GM21526 (cell line): ENCODE results near the gene HES5.
A peak's percentile ranks its signal among the peaks of the same experiment; 100 is the strongest.

Experiments
- ATAC-seq: cut with Tn5 transposase; IDR thresholded peaks from one replicate; pipeline ENCODE4 v1.9.1; 2021; ENCODE audit warnings: moderate library complexity; ENCODE audit not compliant: unreplicated experiment, low FRiP score

Gene HES5

DNA sequence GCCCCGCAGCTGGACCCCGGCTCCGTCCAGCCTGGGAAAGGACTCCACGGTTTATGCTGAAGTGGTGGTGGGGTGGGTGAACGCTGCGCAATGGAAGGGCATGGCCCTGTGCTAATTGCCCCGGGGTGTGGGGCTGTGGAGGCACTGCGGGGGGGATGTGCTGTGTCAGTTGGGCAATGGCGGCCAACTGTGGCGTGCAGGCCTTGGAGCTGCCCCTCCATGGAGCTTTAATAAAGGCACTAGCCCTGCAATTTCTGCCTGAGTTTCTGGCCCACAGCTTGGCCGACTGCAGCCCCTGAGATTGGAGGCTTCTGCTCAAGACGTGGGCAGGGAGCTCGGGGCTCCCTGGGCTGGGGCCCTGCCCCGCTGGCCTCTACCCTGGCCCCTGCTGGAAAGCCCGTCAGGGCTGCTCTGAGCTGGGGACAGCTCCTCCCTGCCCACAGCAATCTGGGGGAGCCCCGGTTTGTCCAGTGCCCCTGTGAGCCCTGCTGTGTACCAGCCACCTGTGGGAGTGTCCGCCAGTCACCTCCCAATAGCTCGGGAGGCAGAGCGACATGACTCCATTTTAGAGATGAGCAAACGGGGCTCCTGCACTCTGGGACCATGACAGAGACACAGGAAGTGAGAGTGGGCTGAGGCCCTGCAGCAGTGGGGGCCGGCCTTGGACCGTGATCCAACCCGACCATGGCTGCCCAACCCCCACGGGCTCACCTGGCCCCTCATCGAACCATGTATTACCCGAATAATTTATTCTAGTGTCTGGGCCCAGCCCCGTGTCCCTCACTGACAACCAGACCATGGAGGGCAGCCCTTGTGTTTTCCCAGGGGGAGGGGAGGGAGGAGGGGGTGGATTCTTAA, 17.4 kb upstream of the HES5 start:
- no peak for ATAC-seq

DNA sequence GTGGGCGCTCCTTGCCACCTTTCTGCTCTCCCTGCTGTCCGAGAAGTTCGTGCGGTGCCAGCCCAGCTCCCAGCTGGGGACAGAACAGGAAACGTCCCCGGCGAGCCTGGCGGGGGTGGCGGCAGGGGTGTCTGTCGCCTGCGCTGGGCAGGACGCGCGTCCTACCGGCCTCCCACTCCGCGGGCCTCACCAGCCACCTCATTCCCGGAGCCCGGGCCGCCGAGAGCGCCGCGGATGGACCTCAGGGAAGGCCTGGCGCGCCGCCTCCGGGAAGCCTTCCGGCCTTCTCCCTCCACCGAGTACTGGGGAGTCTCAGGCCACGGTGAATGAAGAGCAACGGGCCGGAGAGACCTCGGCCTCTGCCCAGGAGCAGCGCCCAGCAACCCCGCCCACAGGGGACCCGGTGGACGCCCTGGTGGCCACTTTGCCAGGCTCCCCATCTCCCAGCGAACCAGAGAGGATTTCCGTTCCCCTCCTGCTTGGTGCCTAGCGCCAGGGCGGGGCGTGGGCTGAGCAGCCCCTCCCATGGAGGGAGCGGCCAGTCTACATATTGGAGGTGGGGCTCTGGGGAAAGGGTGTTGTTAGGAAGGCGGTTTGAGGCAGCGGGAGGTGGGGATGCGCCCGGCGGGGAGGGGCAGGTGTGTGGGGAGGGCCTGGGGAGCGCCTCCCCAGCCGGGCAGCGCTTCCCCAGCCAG, 16.6 kb upstream of the HES5 start:
- ATAC-seq = peak; percentile 22

DNA sequence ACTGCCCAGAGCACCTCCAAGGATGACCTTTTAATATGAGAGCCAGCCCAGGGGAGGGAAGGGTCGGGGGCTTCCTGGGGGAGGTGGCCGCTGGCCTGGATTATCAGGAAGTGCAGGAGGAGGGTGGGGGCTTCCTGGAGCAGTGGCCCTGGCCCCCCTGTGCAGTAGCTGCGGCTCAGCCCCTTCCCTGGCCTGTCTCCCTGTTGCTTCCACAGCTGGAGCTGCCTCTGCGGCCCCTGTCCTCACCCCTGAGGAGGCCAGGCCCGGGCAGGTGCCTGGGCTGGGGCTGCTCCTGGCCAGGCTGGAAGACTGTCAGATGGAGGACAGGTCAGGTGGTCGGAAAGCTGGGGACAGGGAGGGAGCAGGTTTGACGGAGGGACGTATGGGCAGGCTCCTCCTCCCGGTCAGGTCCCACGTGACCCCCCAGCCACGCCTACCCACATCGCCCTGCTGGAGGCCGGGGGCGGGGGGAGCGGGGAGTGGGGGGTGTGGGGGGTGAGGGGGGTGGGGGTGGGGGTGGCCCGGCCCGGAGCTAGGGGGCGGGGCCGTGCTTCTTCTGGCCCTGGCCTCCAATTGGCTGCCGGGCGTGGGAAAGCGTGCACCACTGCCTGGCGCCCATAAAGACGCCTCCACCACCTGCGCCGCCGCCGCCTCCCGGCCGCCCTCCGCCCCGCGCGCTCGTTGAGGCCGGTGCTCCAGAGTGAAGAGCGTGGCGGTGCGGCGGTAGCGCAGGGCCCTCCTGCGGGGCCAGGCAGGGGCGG, 15.9 kb upstream of the HES5 start:
- ATAC-seq = peak; percentile 32

DNA sequence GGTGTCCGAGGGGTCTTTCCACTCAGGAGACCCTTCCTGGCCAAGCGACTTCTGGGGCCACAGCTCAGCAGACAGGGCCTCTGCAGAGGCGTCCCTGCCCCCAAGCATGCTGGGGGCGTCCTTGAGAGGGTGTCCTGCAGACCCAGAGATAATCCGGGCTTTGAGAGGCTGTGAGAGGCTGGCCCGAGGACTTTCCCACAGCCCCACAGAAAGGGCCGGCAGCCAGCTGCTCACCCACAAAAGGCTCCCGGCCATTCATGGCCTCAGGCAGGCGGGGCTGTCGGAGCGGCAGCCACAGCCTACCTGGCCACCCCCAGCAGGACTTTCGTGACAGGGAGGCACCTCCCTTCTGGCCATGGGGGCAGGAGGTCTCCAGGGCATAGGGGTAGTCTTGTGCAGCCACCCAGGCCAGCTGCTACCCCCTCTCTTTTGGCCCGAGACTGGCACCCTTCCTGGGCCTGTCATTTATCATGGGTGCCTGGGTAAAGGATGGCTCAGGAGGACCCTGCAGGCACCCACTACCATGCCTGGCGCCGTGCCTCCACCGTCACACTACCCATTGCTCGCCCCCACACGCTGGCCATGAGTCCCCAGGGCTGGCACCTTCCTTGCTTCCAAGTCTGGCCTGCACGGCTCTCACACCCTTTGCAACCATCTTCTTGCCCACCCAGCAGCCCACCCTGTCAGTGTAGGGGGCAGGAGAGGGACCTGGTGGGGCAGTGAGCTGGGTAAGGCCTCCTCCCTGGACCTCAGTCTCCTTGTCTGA, 15.0 kb upstream of the HES5 start:
- ATAC-seq = no peak

DNA sequence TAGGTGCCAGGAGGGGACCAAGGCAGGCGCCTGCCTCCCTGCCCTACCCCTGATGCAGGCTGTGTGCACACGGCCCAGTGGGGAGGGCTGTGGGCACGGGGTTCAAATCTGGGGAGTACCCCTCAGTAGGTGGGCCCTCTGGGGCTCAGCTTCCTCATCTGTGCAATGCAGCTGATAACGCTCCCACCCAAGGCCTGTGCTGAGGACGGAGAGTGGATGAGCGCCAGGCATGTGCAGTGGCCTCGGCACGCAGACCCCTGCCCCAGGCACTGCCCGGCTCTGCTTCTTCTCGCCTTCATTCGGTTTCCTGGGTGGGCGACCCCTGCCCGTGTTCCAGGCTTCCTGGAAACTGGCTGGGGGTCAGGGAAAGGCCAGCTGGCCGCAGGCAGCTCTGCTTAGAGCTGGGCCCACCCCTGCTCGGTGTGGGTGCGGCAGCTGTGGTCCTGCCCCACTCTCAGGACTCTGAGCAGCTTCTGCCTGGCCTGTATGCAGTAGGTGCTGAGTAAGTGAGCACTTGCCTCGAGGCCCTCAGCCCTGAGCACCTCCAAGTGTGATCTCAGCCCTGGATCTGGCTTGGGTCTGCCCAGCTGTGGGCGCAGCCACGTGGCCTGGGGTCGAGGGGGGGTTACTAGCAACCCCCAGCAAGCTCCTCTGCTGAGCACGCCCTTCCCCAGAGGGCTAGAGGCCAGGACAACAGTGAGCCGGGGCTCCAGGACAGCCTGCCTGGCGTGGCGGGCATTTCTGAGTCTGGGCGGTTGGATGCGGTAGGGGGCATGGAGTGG, 14.2 kb upstream of the HES5 start:
- ATAC-seq = no peak

DNA sequence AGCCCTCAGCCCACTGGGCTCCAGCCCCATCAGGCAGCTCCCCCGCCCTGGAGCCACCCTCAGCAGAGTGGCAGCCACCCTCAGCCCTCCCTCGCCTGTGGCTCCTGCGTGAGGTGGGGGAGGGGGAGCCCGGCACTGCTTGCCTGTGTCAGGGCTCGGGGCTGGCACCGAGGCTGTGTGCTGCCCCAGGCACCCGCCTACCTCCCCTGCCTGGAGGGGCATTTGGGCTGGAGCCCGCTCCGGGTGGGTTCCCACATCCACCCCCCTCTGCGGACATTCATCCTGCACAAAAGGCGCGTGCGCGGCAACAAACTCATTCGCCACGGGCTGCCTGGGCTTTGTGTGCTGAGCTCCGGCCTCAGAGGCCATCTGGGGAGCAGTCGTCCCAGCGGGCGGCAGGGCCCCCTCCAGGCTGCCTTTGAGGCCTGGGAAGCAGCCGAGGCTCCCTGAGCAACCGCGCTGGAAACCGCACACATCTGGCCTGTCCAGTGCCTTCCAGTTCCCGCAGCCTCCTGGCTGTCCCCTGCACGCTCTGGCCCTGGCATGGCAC, 13.6 kb upstream of the HES5 start:
- ATAC-seq = no peak

DNA sequence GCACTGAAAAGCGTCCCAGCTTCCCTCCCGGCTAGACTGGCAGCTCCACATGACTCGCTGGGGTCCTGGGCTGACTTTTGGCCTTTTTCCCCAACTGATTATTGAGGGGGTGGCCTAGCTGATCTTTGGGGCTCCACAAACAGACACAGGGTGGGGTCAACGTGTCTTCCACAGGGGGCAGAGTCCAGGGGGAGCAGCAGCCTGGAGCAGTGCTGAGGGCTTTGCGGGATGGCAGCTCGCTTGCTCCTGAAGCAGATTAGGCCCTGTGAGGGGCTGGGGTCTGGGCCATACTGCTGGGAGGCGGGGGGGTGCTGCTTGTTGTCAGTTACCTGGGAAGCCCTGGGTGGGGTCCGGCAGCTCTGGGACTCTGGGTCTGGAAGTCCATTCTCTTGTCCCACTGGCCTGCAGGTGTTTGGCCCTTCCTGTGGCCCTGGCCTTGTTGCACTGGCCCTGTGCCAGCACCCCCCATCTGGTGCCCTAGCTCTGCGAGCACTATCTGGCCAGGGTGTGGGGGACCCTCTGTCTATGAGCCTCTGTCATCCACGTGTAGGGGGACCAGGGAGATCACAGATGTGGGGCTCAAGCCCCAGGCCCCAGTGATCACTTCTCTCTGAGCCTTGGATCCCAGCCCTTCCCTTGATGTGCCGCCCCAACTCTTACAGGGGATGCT, 12.3 kb upstream of the HES5 start:
- no peak for ATAC-seq

DNA sequence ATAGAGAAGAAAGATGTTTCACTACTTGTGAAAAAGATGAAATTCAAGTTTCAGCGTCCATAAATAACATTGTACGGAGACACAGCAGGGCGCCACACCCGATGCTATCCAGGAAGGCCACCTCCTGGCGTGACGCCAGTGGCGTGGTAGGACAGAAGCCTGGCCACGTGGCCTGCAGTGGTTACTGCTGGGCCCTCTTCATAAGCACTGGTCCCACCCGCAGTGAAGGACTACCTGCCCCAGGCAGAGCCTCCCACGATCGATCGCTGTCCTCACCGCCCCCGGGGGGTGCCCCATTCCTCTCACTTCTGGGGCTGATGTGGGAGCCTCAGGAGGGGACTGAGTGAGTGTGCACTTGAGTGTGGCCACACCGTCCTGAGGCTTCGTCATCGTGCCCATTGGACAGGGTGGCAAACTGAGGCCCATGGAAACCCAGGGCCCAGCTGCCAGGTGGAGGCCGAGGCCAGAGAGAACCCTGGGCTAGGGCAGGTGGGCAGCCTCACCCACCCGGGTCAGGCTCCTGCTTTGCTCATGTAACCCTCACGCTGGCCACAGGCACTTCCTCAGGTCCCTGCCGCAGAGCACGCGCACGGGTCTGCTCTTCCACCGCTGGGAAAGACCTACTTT, 11.7 kb upstream of the HES5 start:
- no peak for ATAC-seq

DNA sequence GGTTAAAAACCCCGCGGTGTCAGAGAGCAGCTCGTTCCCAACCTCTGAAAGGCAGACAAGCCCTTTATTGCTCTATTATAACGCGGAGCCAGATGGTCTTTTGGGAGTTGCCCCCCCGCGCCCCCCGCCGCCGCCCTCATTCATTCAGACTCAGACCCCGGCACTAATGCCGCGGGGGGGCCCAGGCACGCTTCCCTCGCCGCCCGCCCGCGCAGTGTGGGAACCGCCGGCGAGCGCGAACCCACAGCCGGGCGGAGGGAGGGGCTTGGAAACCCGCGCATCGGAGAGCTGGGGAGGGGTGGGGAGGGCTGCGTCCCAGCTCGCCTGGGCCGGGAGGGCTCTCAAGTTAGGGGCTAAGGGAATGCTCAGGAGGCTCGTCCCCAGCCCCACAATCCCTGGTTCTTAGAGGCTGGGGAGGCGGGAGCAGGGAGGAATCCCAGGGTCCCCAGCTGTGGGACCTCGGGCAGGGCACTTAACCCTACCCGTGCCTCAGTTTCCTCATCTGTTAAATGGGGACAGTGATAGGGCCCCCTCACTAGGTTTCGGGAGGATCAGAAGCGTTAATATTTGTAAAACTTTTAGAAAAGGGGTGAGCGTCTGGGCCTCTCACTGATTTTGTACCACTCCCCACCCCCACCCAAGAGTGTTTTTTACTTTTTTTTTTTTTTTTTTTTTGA, 10.9 kb upstream of the HES5 start:
- ATAC-seq = no peak

DNA sequence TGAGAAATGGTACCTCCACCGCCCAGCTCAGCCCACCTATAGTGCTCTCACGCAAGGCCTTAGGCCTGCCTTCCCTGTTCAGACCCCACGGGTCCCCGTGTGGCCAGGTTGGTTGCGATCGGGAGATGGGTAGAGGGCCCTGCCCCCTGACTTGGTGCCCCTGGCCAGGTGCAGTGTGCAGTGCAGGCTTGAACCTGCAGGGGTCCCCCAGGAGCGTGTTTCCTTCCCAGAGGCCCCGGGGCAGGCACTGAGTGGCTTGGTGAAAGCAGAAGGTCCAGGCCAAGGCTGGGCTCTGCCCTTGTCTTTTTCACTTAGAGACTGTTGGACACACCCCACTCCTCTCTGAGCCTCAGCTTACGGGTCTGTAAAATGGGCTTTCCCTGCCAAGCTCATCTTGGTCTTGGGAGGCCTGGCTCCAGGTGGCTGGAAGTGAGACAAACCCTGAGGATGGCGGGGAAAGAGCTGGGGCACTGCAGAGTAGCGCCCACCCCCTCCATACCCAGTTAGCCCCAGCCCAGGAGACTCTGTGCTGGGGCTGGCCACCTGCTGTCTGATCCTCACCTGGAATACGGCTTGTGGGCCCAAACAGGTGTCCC, 9.3 kb upstream of the HES5 start:
- no peak for ATAC-seq

DNA sequence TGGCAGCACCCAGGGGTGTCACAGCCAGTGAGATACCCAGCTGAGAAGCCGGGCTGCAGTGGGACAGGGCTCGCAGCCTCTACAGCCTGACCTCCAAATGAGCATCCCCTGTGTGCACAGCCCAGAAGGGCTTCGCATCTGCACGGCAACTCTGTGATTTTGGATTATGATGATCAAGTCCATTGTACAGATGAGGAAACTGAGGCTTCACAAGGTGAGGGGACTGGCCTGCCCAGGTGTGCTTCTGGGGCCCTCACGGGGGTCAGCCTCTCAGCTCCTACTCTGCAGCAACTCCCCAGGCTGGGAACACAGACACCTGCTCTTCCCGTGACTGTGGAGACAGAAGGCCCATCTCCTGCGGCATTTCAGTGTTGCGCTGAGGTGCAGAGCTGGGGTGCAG, 8.8 kb upstream of the HES5 start:
- ATAC-seq = no peak

DNA sequence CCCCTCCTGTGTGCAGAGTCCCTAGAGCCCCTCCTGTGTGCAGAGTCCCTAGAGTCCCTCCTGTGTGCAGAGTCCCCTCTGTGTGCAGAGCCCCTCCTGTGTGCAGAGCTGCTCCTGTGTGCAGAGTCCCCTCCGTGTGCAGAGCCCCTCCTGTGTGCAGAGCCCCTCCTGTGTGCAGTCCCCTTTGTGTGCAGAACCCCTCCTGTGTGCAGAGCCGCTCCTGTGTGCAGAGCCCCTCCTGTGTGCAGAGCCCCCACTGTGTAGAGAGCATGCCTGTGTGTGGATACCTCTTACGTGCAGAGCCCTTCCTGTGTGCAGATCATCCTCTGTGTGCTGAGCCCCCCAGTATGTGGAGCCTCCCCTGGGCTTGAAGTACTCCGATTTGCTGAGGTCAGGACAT, 8.3 kb upstream of the HES5 start:
- no peak for ATAC-seq

DNA sequence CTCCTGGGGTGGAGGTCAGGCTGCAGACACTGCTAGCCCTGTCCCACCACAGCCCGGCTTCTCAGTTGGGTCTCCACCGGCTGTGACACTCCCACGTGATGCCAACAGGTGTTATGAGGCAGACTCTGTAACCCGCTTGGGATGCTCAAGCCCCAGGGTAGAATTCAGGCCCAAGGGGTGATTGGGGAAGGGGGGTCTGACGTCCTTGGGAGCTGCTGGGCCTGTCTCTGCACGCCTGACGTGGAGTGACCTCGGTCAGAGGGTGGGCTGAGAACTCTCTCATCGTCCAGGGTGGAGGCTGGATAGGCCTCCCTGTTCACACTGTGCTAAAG, 7.7 kb upstream of the HES5 start:
- no peak for ATAC-seq

DNA sequence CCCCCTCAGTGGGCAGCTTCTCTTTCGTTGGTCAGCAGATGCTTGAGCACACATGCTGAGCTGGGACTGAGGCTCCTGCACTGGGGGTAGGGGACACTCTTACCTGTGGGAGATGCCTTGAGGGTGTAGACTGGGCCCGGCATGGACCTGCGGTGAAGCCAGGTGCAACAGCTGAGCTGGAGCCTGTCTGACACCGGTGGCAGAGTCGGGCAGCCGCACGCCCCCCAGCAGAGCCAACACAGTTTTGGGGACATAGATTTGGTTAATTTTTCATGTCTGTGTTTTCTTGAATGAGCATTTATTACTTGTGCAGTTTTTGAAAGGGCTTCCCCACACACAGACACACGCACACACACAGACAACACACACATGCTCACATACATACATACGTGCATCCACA, 5.9 kb upstream of the HES5 start:
- ATAC-seq = no peak

DNA sequence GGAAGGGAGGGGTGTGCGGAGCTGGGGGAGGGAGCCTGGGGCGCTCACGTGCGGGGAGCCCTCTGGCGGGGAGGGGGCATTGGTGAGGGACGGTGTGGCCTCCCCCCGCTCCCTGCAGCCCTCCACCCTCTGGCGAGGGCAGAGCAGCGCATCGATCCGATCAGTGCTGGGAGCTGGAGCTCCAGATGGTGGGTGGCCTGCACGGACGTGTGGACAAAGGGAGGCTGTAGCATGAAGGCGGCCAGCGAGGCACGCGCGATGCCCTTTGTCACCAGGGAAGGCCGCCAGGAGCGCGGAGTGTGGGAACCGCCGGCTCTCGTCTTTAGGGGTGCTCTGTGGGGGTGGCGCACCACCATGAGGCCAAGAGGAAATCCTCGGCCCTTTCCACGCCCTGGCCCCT, 5.4 kb upstream of the HES5 start:
- no peak for ATAC-seq

DNA sequence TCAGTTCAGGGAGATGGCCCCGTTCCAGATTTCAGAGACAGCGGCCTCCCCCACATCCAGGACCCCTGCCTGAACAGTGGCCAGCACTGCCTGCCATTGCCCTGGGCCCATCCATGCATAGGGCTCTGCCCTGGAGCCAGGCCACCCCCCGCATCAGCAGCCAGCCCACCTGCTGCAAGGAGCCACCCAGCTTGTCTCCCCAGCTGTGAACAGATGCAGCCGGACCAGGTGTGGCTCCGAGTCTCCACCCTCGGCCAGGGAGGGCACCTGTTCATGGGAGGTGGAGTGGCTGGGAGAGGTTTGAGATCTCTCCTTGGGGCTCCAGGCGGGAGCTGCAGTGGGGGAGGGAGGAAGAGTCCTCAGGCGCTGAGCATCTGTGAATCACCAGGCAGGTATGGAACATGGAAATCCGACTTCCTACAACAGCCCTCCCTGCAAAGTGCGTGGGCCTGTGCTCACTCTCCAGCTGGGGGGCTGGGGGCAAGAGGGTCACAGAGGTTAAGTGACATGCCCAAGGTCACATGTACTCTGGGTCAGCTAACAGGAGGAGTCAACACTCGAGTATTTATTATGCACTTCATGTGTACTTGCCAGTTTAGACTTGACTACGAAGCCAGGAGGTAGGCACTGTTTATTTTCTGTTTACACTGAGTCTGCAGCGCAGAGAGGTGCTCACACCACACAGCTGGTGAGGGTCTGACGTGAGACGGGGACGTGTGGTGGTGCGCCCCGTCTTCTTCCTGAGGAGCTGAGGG, 4.8 kb upstream of the HES5 start:
- no peak for ATAC-seq

DNA sequence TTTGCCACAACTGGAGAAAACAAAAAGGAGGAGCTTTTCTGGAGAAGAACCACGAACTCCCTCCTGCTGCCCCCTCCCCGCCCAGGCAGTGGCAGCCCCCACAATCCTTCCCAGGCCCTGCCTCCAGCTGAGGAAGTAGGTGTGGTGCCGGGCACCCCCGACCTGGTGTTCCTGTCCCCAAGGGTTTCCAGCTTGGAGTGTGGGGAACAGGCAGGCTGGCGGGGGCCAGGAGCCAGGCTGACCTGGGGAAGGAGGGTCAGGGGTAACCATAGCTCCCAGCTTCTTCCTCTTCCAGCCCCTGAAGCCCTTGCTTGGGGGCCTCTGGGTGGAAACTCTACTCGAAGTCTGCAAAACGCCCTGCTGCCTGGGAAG, 4.2 kb upstream of the HES5 start:
- no peak for ATAC-seq
